GM23248 (cell line): ENCODE measurements around the gene EXD1.

Source experiments
- EZH2 ChIP-seq: fragments of 200-600 bp; sonication (generic); IDR thresholded peaks from 2 replicates; pipeline ENCODE4 v1.6.1; 2018; ENCODE audit warnings: antibody characterized with exemption, mild to moderate bottlenecking; ENCODE audit not compliant: insufficient read depth, poor library complexity, severe bottlenecking
- EZH2phosphoT487 ChIP-seq: fragments of 200-600 bp; sonication (generic); IDR thresholded peaks from 2 replicates; pipeline ENCODE4 v1.6.1; 2018; ENCODE audit warnings: antibody characterized with exemption, moderate library complexity, mild to moderate bottlenecking, low read depth; ENCODE audit not compliant: insufficient read depth

DNA sequence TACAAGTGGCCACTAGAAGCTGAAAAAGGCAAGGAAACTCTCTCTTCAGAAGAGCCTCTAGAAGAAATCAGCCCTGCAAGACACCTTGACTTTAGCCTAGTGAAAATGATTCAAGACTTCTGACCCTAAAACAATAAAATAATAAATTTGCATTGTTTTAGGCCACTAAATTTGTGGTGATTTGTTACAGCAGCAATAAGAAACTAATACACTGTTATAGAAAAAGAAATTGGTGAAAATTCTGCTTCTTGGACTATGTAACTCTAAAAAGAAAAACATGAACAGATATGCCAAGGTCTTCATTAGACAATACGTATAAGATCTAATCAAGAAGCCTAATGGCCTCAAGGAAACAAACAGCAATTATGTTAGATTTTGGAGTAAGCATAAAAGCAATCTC, 36.1 kb downstream of the EXD1 start:
- no peak for TF ChIP-seq EZH2phosphoT487
- TF ChIP-seq EZH2 = no peak
